ENCODE data around the gene SLC13A1.

DNA sequence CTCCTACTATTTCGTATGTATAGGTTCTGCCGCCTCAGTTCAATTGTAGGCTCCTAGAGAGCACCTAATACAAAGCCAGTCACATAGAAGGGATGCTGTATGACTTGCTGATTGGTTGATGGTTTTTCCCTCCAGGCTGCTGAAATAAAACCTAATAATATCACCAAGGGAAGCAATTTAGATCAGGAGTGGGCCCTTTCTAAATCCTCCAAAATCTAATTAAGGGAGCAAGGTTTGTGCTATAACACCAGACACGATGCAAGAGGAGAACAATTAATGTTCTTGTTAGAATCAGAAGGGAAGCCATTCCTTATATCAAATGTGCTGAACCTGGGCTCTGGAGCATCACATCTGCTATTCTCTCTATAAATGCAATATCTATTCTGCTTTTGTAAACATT lies 42.0 kb upstream of the SLC13A1 start:
- TF ChIP-seq, protein P1, sequence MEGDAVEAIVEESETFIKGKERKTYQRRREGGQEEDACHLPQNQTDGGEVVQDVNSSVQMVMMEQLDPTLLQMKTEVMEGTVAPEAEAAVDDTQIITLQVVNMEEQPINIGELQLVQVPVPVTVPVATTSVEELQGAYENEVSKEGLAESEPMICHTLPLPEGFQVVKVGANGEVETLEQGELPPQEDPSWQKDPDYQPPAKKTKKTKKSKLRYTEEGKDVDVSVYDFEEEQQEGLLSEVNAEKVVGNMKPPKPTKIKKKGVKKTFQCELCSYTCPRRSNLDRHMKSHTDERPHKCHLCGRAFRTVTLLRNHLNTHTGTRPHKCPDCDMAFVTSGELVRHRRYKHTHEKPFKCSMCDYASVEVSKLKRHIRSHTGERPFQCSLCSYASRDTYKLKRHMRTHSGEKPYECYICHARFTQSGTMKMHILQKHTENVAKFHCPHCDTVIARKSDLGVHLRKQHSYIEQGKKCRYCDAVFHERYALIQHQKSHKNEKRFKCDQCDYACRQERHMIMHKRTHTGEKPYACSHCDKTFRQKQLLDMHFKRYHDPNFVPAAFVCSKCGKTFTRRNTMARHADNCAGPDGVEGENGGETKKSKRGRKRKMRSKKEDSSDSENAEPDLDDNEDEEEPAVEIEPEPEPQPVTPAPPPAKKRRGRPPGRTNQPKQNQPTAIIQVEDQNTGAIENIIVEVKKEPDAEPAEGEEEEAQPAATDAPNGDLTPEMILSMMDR (IDR thresholded peaks at IDR 0.05 in 2 of 3, conservative IDR thresholded peaks at IDR 0.05 in 1 of 3; ENCODE audit: control insufficient read depth in 2 of 3, extremely low read depth in 1 of 3, insufficient read depth in 1 of 3, low read depth in 3 of 3, low read length in 3 of 3): no peak
- TF ChIP-seq POLR2A (IDR thresholded peaks at IDR 0.05; ENCODE audit: low read depth, low read length): no peak

All from GM12878 (cell line).